Measurements from ENCODE around the gene ABLIM1. TPM values are rescaled to one million over a fixed set of nuclear protein-coding genes. Genes with fewer than 3 reads are reported as not detected.

Gene ABLIM1
- total RNA-seq, 1 experiment from 2014 or later, result 62.1 TPM

- Mint-ChIP-seq H3K36me3 (no peaks in the 10 kb centered on the region; the same call in 1 of the 2 replicates), H3K27ac (peak overlapping the region; percentile 28; the same call in 1 of the 2 replicates), H3K27me3 (ENCODE audit: low read depth) (no peaks in the 10 kb centered on the region), H3K4me3 (no peak overlapping the region), H3K9me3 (no peaks in the 10 kb centered on the region), H3K4me1 (peaks cover 82% of the 10 kb centered on the region)
- ChIA-PET CTCF (interaction anchor here (0.7 to 2.4 kb wide), 5 partner anchors 61 to 381 kb away, joined by 3 to 10 read pairs (median 6); no protein-coding TSS in a partner anchor), POLR2A (no interaction called here)
- TF ChIP-seq MAX (CRISPR knock-in tag; IDR thresholded peaks at IDR 0.05), result no peak
- no peak for TF ChIP-seq ZNF423 (CRISPR knock-in tag; IDR thresholded peaks at IDR 0.05)
- TF ChIP-seq ZNF281 (CRISPR knock-in tag; IDR thresholded peaks at IDR 0.05), result no peak
- TF ChIP-seq, protein P1, sequence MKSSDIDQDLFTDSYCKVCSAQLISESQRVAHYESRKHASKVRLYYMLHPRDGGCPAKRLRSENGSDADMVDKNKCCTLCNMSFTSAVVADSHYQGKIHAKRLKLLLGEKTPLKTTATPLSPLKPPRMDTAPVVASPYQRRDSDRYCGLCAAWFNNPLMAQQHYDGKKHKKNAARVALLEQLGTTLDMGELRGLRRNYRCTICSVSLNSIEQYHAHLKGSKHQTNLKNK (CRISPR knock-in tag; IDR thresholded peaks at IDR 0.05), result no peak
- TF ChIP-seq PREB (CRISPR knock-in tag; IDR thresholded peaks at IDR 0.05; ENCODE audit: borderline replicate concordance), result no peak
- TF ChIP-seq GRHL2 (CRISPR knock-in tag; IDR thresholded peaks at IDR 0.05; ENCODE audit: insufficient replicate concordance, severe bottlenecking), result no peak
- no peak for TF ChIP-seq TEAD1 (CRISPR knock-in tag; IDR thresholded peaks at IDR 0.05)
- no peak for TF ChIP-seq NFATC4 (CRISPR knock-in tag; IDR thresholded peaks at IDR 0.05)
- no peak for TF ChIP-seq ATF6 (CRISPR knock-in tag; IDR thresholded peaks at IDR 0.05)
- DNase-seq (ENCODE audit: low spot score), result no peak
- ATAC-seq, result peak; percentile 10; the same call in 1 of the 2 replicates
These were observed 138.8 kb downstream of the ABLIM1 start for GRCh38 chr10:114519306-114519669.

GRCh38 chr10:114518401-114519305 lies 139.4 kb downstream of the ABLIM1 start:
- Mint-ChIP-seq H3K27ac (peak overlapping the region; percentile 28; the same call in 1 of the 2 replicates), H3K27me3 (ENCODE audit: low read depth) (no peaks in the 10 kb centered on the region), H3K4me3 (no peak overlapping the region), H3K4me1 (peaks cover 76% of the 10 kb centered on the region), H3K9me3 (no peaks in the 10 kb centered on the region), H3K36me3 (no peaks in the 10 kb centered on the region; the same call in 1 of the 2 replicates)
- no peak for DNase-seq (ENCODE audit: low spot score)
- ATAC-seq, result peak; percentile 18; the same call in 1 of the 2 replicates
- ChIA-PET CTCF (interaction anchor here (0.7 to 2.4 kb wide), 7 partner anchors 47 to 382 kb away, joined by 3 to 10 read pairs (median 4); no protein-coding TSS in a partner anchor), POLR2A (no interaction called here)
- TF ChIP-seq USF2 (CRISPR knock-in tag; IDR thresholded peaks at IDR 0.05) (no peak), SMAD4 (CRISPR knock-in tag; IDR thresholded peaks at IDR 0.05) (no peak), FOXP1 (CRISPR knock-in tag; IDR thresholded peaks at IDR 0.05; ENCODE audit: borderline replicate concordance) (no peak), FOXK1 (CRISPR knock-in tag; IDR thresholded peaks at IDR 0.05) (no peak), IRF1 (CRISPR knock-in tag; IDR thresholded peaks at IDR 0.05) (no peak), RORB (CRISPR knock-in tag; IDR thresholded peaks at IDR 0.05) (no peak), ZNF317 (CRISPR knock-in tag; IDR thresholded peaks at IDR 0.05; ENCODE audit: borderline replicate concordance, low read depth) (no peak), TP53 (CRISPR knock-in tag; IDR thresholded peaks at IDR 0.05) (no peak), ZNF416 (CRISPR knock-in tag; IDR thresholded peaks at IDR 0.05) (no peak)
- TF ChIP-seq, protein P2, sequence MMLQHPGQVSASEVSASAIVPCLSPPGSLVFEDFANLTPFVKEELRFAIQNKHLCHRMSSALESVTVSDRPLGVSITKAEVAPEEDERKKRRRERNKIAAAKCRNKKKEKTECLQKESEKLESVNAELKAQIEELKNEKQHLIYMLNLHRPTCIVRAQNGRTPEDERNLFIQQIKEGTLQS (CRISPR knock-in tag; conservative IDR thresholded peaks at IDR 0.05), result no peak
- TF ChIP-seq, protein P3, sequence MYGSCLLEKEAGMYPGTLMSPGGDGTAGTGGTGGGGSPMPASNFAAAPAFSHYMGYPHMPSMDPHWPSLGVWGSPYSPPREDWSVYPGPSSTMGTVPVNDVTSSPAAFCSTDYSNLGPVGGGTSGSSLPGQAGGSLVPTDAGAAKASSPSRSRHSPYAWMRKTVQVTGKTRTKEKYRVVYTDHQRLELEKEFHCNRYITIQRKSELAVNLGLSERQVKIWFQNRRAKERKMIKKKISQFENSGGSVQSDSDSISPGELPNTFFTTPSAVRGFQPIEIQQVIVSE (CRISPR knock-in tag; IDR thresholded peaks at IDR 0.05; ENCODE audit: borderline replicate concordance), result no peak
- TF ChIP-seq, protein P4, sequence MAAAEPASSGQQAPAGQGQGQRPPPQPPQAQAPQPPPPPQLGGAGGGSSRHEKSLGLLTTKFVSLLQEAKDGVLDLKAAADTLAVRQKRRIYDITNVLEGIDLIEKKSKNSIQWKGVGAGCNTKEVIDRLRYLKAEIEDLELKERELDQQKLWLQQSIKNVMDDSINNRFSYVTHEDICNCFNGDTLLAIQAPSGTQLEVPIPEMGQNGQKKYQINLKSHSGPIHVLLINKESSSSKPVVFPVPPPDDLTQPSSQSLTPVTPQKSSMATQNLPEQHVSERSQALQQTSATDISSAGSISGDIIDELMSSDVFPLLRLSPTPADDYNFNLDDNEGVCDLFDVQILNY (CRISPR knock-in tag; IDR thresholded peaks at IDR 0.05), result no peak
